ENCODE results near the gene SCO2. TPM values are rescaled to one million over a fixed set of nuclear protein-coding genes. Genes with fewer than 3 reads are reported as not detected.

SCO2 gene
- polyA plus RNA-seq, 1 donor (not counting 4 experiments of a cell fraction or from before 2014, with no cell fraction given) = 1.9 TPM

GRCh38 chr22:50571264-50572175 is 46.1 kb upstream of the SCO2 start:
- H3K4me1 ChIP-seq (ENCODE audit: control insufficient read depth, extremely low read depth, insufficient read depth, low read length) = no peaks in the 10 kb centered on the region
- no peak overlapping the region for H3K4me2 ChIP-seq (ENCODE audit: control insufficient read depth, extremely low read depth, insufficient read depth, low read depth, low read length)
- no peak for TF ChIP-seq EZH2 (IDR thresholded peaks at IDR 0.05; ENCODE audit: low read length)
- TF ChIP-seq CTCF (optimal IDR thresholded peaks at IDR 0.05 in 1 of 3, IDR thresholded peaks at IDR 0.05 in 1 of 3, conservative IDR thresholded peaks at IDR 0.05 in 1 of 3; ENCODE audit: extremely low read depth in 1 of 3, insufficient read depth in 2 of 3, low read length in 3 of 3) = no peak
- no peaks in the 10 kb centered on the region for H3K79me2 ChIP-seq (ENCODE audit: control insufficient read depth, insufficient read depth, low read length)
- dilution Hi-C loops (cut with MboI; ENCODE audit: extremely low pct_ligation_motif_present, low sequenced_read_pairs) = no loop called here
- FAIRE-seq (no peak), DNase-seq (ENCODE audit: low read depth, low spot score) (no peak)
- no peaks in the 10 kb centered on the region for H4K20me1 ChIP-seq (ENCODE audit: control insufficient read depth, extremely low read depth, insufficient read depth, low read length)
- no peaks in the 10 kb centered on the region for H3K9me1 ChIP-seq (ENCODE audit: control insufficient read depth, extremely low read depth, insufficient read depth, low read length)
- no peak overlapping the region for H3K27ac ChIP-seq (ENCODE audit: control insufficient read depth, insufficient read depth, low read length)
- H2AFZ ChIP-seq (ENCODE audit: control insufficient read depth, low read length) = no peak overlapping the region
- no peak overlapping the region for H3K9ac ChIP-seq (ENCODE audit: control insufficient read depth, extremely low read depth, insufficient read depth, low read length)
- no peaks in the 10 kb centered on the region for H3K27me3 ChIP-seq (ENCODE audit: control insufficient read depth, extremely low read depth, insufficient read depth, low read length)
- H3K36me3 ChIP-seq (ENCODE audit: control insufficient read depth in 2 of 2, extremely low read depth in 1 of 2, insufficient read depth in 2 of 2, low read length in 2 of 2) = peaks cover 16 to 32% of the 10 kb centered on the region in 2 experiments
- no peak overlapping the region for H3K4me3 ChIP-seq (ENCODE audit: control insufficient read depth in 2 of 3, extremely low read depth in 1 of 3, insufficient read depth in 2 of 3, low read depth in 1 of 3, low read length in 3 of 3)
- H3K9me3 ChIP-seq (ENCODE audit: control insufficient read depth, low read depth, low read length) = no peaks in the 10 kb centered on the region

DNA sequence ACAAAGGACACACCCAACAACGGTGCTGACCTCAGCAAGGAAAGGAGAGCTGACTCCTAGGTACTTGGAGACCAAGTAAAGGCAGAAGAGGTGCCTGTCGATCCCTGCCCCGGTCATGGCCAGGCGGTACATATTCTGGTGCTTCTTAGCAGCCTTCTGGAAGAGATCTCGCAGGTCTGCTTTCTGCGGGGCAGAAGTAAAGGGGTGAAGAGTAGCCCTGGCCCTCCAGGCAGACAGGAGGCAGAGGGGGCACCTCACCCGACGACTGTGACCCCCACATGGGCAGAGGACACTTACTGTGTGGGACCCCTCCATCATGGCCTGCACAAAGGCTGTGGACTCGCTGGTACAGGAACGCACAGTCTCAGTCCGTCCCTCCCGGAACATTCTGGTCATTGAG is 45.5 kb upstream of the SCO2 start:
- no peak overlapping the region for H2AFZ ChIP-seq (ENCODE audit: control insufficient read depth, low read length)
- no peaks in the 10 kb centered on the region for H4K20me1 ChIP-seq (ENCODE audit: control insufficient read depth, extremely low read depth, insufficient read depth, low read length)
- no peaks in the 10 kb centered on the region for H3K4me1 ChIP-seq (ENCODE audit: control insufficient read depth, extremely low read depth, insufficient read depth, low read length)
- dilution Hi-C loops (cut with MboI; ENCODE audit: extremely low pct_ligation_motif_present, low sequenced_read_pairs) = no loop called here
- H3K9me1 ChIP-seq (ENCODE audit: control insufficient read depth, extremely low read depth, insufficient read depth, low read length) = no peaks in the 10 kb centered on the region
- FAIRE-seq (no peak), DNase-seq (ENCODE audit: low read depth, low spot score) (no peak)
- no peak overlapping the region for H3K27ac ChIP-seq (ENCODE audit: control insufficient read depth, insufficient read depth, low read length)
- H3K36me3 ChIP-seq (ENCODE audit: control insufficient read depth in 2 of 2, extremely low read depth in 1 of 2, insufficient read depth in 2 of 2, low read length in 2 of 2) = peaks cover 16 to 29% of the 10 kb centered on the region in 2 experiments
- no peak overlapping the region for H3K9ac ChIP-seq (ENCODE audit: control insufficient read depth, extremely low read depth, insufficient read depth, low read length)
- no peaks in the 10 kb centered on the region for H3K9me3 ChIP-seq (ENCODE audit: control insufficient read depth, low read depth, low read length)
- TF ChIP-seq CTCF (optimal IDR thresholded peaks at IDR 0.05 in 1 of 3, IDR thresholded peaks at IDR 0.05 in 1 of 3, conservative IDR thresholded peaks at IDR 0.05 in 1 of 3; ENCODE audit: extremely low read depth in 1 of 3, insufficient read depth in 2 of 3, low read length in 3 of 3) (no peak), EZH2 (IDR thresholded peaks at IDR 0.05; ENCODE audit: low read length) (no peak)
- no peak overlapping the region for H3K4me2 ChIP-seq (ENCODE audit: control insufficient read depth, extremely low read depth, insufficient read depth, low read depth, low read length)
- H3K27me3 ChIP-seq (ENCODE audit: control insufficient read depth, extremely low read depth, insufficient read depth, low read length) = no peaks in the 10 kb centered on the region
- H3K79me2 ChIP-seq (ENCODE audit: control insufficient read depth, insufficient read depth, low read length) = no peaks in the 10 kb centered on the region
- no peak overlapping the region for H3K4me3 ChIP-seq (ENCODE audit: control insufficient read depth in 2 of 3, extremely low read depth in 1 of 3, insufficient read depth in 2 of 3, low read depth in 1 of 3, low read length in 3 of 3)
